Mucosa of descending colon (tissue), 3 donors: ENCODE results near the gene FAM43A. TPM values are rescaled to one million over a fixed set of nuclear protein-coding genes. Genes with fewer than 3 reads are reported as not detected.
A peak's percentile ranks its signal among the peaks of the same experiment; 100 is the strongest.

ENCODE experiments used
- ATAC-seq: fragments of 200-7000 bp; cut with Tn5 transposase; one replicate; pipeline ENCODE4 v1.9.1; 2020; ENCODE audit warnings: mild to moderate bottlenecking, moderate library complexity
- DNase-seq, 3 donors: peaks; one replicate each; pipeline ENCODE4 v3.0.0-alpha.2; 2020
- H3K36me3 ChIP-seq: fragments of 200-600 bp; one replicate; pipeline ENCODE4 v1.8.0; 2021; ENCODE audit warnings: low read depth, mild to moderate bottlenecking
- H3K4me1 ChIP-seq: fragments of 200-600 bp; one replicate; pipeline ENCODE4 v1.8.0; 2021; ENCODE audit warnings: low read depth, mild to moderate bottlenecking
- H3K4me3 ChIP-seq: fragments of 200-600 bp; one replicate; pipeline ENCODE4 v1.8.0; 2021; ENCODE audit warnings: mild to moderate bottlenecking
- H3K9me3 ChIP-seq: fragments of 200-600 bp; one replicate; pipeline ENCODE4 v1.8.0; 2021; ENCODE audit warnings: mild to moderate bottlenecking
- intact Hi-C, 2 donors: fragments of 100-400 bp; cut with DNase I in 1 of 2; cut with micrococcal nuclease in 1 of 2; formaldehyde crosslinking; loops; one replicate each; pipeline versions ENCODE4 v1.11.0 to v1.11.1; 2022; cut with DNase I, micrococcal nuclease
- total RNA-seq, 3 donors: library from RNA; stranded (reverse); fragmentation: NEBNext Ultra II Directional in 2 of 3; extraction: Animal tissue kit (Norgen Biotek cat#: 25700) in 2 of 3; gene quantifications; one replicate each; pipeline versions ENCODE4 v1.2.1 to v1.2.4, GENCODE V29; 2021 to 2023
- TF ChIP-seq, protein P1 (sequence below): fragments of 200-600 bp; IDR thresholded peaks from one replicate; pipeline ENCODE4 v1.8.0; 2022; ENCODE audit warnings: antibody characterized with exemption, mild to moderate bottlenecking
- donor health status: DM: no; HTN: no; CAD: no; lungs with moderate emphysema.
- donor health status: DM: no; HTN: no; CAD: no.
- donor health status: DM: no; HTN: yes; CAD: no.

FAM43A gene
- total RNA-seq, 3 donors from 2014 or later: 12.7 to 87.8 (median 22.4) TPM

GRCh38 chr3:194702545-194702944, 16.9 kb downstream of the FAM43A start:
- H3K36me3 ChIP-seq: no peaks in the 10 kb centered on the region
- no peaks in the 10 kb centered on the region for H3K4me1 ChIP-seq
- ATAC-seq: no peak
- intact Hi-C loops: no loop called here
- H3K9me3 ChIP-seq: peaks cover 11% of the 10 kb centered on the region
- H3K4me3 ChIP-seq: no peak overlapping the region
- no peak for DNase-seq
- TF ChIP-seq, protein P1, sequence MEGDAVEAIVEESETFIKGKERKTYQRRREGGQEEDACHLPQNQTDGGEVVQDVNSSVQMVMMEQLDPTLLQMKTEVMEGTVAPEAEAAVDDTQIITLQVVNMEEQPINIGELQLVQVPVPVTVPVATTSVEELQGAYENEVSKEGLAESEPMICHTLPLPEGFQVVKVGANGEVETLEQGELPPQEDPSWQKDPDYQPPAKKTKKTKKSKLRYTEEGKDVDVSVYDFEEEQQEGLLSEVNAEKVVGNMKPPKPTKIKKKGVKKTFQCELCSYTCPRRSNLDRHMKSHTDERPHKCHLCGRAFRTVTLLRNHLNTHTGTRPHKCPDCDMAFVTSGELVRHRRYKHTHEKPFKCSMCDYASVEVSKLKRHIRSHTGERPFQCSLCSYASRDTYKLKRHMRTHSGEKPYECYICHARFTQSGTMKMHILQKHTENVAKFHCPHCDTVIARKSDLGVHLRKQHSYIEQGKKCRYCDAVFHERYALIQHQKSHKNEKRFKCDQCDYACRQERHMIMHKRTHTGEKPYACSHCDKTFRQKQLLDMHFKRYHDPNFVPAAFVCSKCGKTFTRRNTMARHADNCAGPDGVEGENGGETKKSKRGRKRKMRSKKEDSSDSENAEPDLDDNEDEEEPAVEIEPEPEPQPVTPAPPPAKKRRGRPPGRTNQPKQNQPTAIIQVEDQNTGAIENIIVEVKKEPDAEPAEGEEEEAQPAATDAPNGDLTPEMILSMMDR: no peak

- Histone ChIP-seq H3K4me1 (no peaks in the 10 kb centered on the region), H3K9me3 (no peaks in the 10 kb centered on the region), H3K36me3 (no peaks in the 10 kb centered on the region), H3K4me3 (no peak overlapping the region)
- no peak for ATAC-seq
- DNase-seq: no peak
- intact Hi-C loops: no loop called here
- TF ChIP-seq, protein P1: no peak
Measured at GRCh38 chr3:194705227-194705626, 19.5 kb downstream of the FAM43A start.

GRCh38 chr3:194705761-194706160, 20.1 kb downstream of the FAM43A start:
- H3K4me3 ChIP-seq: no peak overlapping the region
- no peak for ATAC-seq
- intact Hi-C loops: no loop called here
- H3K4me1 ChIP-seq: no peaks in the 10 kb centered on the region
- DNase-seq: no peak
- no peaks in the 10 kb centered on the region for H3K36me3 ChIP-seq
- TF ChIP-seq, protein P1: no peak
- H3K9me3 ChIP-seq: no peaks in the 10 kb centered on the region

DNA sequence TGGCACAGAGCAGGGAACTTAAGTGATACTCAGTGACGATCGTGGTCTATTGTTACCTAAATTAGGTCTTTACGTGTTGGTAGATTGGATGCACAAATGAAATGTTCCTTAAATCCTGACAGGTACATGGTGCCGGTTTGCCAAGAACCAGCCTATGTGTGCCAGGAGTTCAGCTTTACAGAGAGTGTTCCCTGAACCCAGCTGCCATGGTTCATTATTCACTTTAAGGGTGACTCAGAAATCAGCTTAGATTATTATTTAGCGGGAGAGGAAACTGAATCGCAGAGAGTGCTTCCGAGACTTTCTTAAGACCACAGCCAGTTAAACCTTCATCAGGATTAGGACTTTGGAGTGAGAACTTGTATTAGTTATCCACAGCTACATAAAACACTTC, 21.5 kb downstream of the FAM43A start:
- intact Hi-C loops: no loop called here
- Histone ChIP-seq H3K36me3 (no peaks in the 10 kb centered on the region), H3K4me3 (no peak overlapping the region), H3K4me1 (no peaks in the 10 kb centered on the region), H3K9me3 (no peaks in the 10 kb centered on the region)
- peak; percentile 25 for ATAC-seq
- DNase-seq: no peak
- TF ChIP-seq, protein P1: no peak

GRCh38 chr3:194711286-194711685, 25.6 kb downstream of the FAM43A start:
- Histone ChIP-seq H3K9me3 (no peaks in the 10 kb centered on the region), H3K4me1 (no peaks in the 10 kb centered on the region), H3K4me3 (no peak overlapping the region), H3K36me3 (no peaks in the 10 kb centered on the region)
- TF ChIP-seq, protein P1: no peak
- DNase-seq: no peak
- ATAC-seq: no peak
- intact Hi-C loops: no loop called here

DNA sequence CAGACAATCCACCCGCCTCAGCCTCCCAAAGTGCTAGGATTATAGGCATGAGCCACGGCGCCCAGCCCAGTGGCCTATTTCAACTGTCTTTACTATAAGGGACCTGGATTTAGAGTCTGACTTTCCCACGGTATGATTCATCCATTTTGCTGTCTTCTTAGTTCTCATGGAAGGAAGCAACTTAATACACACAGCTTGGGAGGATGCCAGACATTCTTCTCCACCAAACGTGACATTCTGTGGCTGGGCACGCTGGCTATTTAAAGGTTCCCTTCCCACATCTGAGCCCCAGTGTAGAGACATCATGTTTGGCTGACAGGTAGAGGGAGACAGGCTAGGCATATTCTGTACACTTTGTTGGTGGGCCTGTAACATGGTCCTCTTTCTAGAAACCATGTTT, 26.2 kb downstream of the FAM43A start:
- no peaks in the 10 kb centered on the region for H3K9me3 ChIP-seq
- TF ChIP-seq, protein P1: no peak
- no peak for DNase-seq
- no peaks in the 10 kb centered on the region for H3K36me3 ChIP-seq
- no peaks in the 10 kb centered on the region for H3K4me1 ChIP-seq
- no peak overlapping the region for H3K4me3 ChIP-seq
- intact Hi-C loops: no loop called here
- no peak for ATAC-seq
